PFSK-1 (cell line): ENCODE measurements around the gene ATAD2B.

Experiments used
- FOXP2 ChIP-seq: optimal IDR thresholded peaks from 2 replicates; pipeline ENCODE3; 2011; ENCODE audit warnings: borderline replicate concordance, control low read depth, inconsistent platforms; ENCODE audit not compliant: insufficient read depth; ENCODE audit errors: extremely low read length, extremely low read depth
- POLR2AphosphoS5 ChIP-seq: IDR thresholded peaks from 2 replicates; pipeline ENCODE4 v1.6.1; 2012; ENCODE audit warnings: low read depth, mild to moderate bottlenecking, control low read depth, low read length, moderate library complexity
- SIN3A ChIP-seq: IDR thresholded peaks from 2 replicates; pipeline ENCODE4 v1.6.1; 2012; ENCODE audit warnings: mild to moderate bottlenecking, low read length, moderate library complexity, borderline replicate concordance; ENCODE audit not compliant: insufficient read depth
- TAF1 ChIP-seq: IDR thresholded peaks from 2 replicates; pipeline ENCODE4 v1.6.1; 2012; ENCODE audit warnings: low read length, control low read depth, borderline replicate concordance; ENCODE audit not compliant: insufficient read depth
- TF ChIP-seq, protein P1 (sequence below), 2 experiments: IDR thresholded peaks; 2 replicates each; pipeline versions ENCODE4 v1.6.1 to v1.8.0; 2011 to 2012; ENCODE audit warnings: low read depth in 2 of 2, low read length in 2 of 2, control low read depth in 1 of 2, inconsistent platforms in 1 of 2, mild to moderate bottlenecking in 1 of 2, moderate library complexity in 1 of 2; ENCODE audit not compliant: insufficient read depth in 1 of 2

DNA sequence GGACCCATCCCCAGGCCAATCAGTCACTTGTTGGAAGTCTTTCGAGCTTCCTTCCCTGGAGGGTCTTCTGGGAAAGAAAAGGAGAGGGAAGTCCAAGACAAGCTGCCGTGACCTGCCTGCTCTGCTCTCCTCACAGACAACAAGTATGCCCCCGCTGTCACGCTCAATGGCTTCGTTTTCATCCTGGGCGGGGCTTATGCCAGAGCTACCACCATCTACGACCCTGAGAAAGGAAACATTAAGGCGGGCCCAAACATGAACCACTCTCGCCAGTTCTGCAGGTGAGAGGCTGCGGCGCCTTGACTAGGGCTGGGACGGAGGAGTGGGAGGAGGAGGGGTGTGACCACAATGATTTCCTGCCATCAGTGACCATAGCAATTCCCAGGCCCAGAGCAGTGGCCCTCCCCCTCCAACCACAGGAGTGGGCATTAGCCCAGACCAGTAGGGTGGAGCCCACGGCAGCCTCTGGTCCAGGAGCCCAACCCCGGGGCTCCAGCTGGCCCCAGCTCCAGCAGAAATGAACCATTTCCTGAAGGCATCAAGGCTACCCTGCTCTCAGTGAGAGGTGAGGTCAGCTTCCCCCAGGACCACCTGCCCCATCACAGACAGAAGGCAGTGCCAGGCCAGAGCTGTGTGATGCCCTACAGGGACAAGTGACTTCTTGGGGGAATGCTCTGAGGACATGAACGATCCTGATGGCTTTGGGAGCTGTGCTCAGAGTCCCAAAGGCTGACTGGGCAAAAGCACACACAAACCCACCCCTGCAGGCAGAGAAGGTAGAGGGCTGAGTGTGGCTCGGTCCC lies 223.1 kb downstream of the ATAD2B start:
- TF ChIP-seq, protein P1, sequence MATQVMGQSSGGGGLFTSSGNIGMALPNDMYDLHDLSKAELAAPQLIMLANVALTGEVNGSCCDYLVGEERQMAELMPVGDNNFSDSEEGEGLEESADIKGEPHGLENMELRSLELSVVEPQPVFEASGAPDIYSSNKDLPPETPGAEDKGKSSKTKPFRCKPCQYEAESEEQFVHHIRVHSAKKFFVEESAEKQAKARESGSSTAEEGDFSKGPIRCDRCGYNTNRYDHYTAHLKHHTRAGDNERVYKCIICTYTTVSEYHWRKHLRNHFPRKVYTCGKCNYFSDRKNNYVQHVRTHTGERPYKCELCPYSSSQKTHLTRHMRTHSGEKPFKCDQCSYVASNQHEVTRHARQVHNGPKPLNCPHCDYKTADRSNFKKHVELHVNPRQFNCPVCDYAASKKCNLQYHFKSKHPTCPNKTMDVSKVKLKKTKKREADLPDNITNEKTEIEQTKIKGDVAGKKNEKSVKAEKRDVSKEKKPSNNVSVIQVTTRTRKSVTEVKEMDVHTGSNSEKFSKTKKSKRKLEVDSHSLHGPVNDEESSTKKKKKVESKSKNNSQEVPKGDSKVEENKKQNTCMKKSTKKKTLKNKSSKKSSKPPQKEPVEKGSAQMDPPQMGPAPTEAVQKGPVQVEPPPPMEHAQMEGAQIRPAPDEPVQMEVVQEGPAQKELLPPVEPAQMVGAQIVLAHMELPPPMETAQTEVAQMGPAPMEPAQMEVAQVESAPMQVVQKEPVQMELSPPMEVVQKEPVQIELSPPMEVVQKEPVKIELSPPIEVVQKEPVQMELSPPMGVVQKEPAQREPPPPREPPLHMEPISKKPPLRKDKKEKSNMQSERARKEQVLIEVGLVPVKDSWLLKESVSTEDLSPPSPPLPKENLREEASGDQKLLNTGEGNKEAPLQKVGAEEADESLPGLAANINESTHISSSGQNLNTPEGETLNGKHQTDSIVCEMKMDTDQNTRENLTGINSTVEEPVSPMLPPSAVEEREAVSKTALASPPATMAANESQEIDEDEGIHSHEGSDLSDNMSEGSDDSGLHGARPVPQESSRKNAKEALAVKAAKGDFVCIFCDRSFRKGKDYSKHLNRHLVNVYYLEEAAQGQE (IDR thresholded peaks at IDR 0.05; ENCODE audit: insufficient read depth in 1 of 2, low read depth in 2 of 2, low read length in 2 of 2): no peak
- no peak for TF ChIP-seq POLR2AphosphoS5
- TF ChIP-seq SIN3A: no peak
- TF ChIP-seq TAF1: no peak
- no peak for TF ChIP-seq FOXP2
